T-helper 1 cell treated with Interleukin-12 subunit alpha and Interleukin-12 subunit beta and Interleukin-4 antibody, amounts not matched to agents 30 ng/mL and 1 ng/mL, for 36 hours (primary cell): ENCODE measurements around the gene C8G. TPM values are rescaled to one million over a fixed set of nuclear protein-coding genes. Genes with fewer than 3 reads are reported as not detected.

Source experiments
- intact Hi-C: fragments of 100-400 bp; cut with micrococcal nuclease; formaldehyde crosslinking; loops from one replicate; pipeline ENCODE4 v1.15.1; 2024
- total RNA-seq: library from RNA; stranded (reverse); gene quantifications from 2 replicates; pipeline ENCODE4 v1.2.3, GENCODE V29; 2022

The C8G gene
- total RNA-seq, 1 donor from 2014 or later, result 4.2 TPM

GRCh38 chr9:136980669-136981478 is 35.8 kb downstream of the C8G start:
- intact Hi-C loops, result no loop called here

GRCh38 chr9:136981588-136982231 is 36.7 kb downstream of the C8G start:
- intact Hi-C loops, result no loop called here

DNA sequence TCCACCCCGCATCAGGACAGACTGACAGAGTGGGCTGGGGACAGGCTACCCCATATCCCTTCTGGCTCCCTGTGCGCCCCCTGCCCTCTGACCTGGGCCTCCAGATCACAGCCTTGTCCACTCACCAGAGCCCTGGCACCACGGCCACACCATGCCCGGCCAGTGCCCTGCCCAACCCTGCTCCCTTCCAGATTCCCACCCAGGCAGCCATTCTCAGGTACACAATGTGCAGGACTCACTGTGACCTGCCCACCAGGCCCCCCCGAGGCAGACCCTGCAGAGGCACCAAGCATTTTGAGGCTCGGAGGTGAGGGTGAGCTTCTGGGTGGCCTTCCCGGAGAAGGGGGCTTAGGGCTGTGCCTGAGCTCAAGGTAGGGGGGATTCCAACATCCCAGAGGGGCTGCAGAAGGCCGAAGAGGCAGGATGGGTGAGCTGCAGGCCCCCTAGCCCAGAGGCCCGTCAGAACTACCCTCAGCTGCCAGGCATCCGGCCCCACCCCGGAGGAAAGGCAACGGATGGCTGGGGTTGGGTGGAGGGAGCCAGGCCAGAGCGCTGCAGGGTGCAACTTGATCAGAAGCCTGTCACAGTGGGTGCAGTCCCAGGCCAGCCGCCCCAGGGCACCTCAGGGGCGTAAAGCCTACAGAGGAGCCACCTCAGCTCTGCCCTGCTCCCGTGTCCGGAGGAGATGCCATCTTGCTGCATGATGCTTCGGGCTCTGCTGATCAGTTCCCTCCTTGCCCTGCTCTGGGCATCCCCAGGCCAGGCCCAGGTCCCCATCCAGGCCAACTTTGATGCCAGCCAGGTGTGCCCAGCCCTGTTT is 37.4 kb downstream of the C8G start, which contains the start of gene LCNL1:
TSS of gene LCNL1 (plus strand) at position 762 of the 820 bp plus-strand sequence. CDS start 594 bp downstream, outside the sequence.
- intact Hi-C loops, result no loop called here

- intact Hi-C loops, result no loop called here
Observed at GRCh38 chr9:136983167-136983566, 38.1 kb downstream of the C8G start.

- intact Hi-C loops, result no loop called here
Observed at GRCh38 chr9:136983656-136984314, 38.7 kb downstream of the C8G start.

- intact Hi-C loops, result no loop called here
Observed at GRCh38 chr9:136984464-136985026, 39.5 kb downstream of the C8G start.

DNA sequence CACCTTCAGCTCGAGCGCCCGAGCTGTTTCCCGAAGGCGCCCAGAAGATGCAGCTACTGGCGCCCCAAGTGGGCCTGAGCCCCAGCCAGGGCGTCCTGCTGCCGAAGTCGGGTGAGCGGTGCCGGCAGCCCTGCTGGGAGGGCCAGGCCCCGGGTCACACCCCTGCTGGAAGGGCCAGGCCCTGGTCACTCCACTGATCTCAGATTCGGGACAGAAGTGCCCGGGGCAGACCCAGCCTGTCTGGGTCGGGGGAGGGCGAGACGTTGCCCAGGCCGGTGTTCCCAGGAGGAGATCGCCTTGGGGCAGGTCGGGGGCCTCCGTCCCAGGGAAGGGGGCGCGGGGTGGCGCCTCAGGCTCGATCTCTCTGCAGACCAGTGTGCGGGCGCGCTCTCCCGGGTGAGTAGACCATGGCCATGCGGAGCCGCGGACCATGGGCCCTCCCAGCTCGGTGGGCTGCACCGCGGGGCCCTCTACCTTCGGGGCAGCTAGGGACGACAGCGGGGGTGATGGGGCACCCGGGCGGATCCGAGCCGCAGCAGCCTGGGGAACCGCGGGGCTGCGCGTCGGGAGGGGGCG is 40.1 kb downstream of the C8G start:
- intact Hi-C loops, result no loop called here

DNA sequence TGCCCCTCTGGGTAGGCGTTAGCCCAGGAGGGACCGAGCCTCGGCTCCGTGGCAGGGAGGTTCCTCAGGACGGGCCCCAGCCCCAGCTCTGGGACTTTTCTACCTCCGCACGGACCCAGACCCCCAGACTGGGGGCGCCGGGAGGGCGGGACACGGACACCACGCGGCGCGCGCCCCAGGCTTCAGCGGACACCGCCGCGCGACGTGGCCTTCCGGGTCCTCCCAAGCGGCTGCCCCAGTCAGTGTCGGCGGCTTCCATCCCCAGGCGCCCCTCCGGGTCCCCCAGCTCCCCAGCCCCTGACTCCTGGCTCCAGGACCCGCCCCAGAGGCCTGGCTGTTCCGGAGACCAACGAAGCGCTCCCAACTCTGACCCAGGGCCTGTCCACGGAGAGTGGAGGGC is 40.8 kb downstream of the C8G start:
- intact Hi-C loops, result no loop called here

DNA sequence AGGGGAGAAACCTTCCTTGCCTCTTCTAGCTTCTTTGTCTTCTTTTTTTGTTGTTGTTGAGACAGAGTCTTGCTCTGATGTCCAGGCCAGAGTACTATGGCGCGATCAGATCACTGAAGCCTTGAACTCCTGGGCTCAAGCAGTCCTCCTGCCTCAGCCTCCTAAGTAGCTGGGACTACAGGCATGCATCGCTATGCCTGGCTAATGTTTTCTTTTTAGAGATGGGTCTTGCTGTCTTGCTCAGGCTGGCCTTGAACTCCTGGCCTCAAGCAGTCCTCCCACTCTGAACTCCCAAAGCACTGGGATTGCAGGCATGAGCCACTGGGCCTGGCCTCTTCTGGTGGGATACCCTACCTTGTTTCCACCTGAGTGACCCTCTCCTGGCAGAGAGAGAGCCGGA is 43.8 kb downstream of the C8G start:
- intact Hi-C loops, result no loop called here

- intact Hi-C loops, result loop anchor here (5.0 kb wide), 5 partner anchors 88 to 617 kb away; partner anchors contain the start of genes ARRDC1, MAN1B1 and TUBB4B
Observed at GRCh38 chr9:136990242-136990911, 45.3 kb downstream of the C8G start.

DNA sequence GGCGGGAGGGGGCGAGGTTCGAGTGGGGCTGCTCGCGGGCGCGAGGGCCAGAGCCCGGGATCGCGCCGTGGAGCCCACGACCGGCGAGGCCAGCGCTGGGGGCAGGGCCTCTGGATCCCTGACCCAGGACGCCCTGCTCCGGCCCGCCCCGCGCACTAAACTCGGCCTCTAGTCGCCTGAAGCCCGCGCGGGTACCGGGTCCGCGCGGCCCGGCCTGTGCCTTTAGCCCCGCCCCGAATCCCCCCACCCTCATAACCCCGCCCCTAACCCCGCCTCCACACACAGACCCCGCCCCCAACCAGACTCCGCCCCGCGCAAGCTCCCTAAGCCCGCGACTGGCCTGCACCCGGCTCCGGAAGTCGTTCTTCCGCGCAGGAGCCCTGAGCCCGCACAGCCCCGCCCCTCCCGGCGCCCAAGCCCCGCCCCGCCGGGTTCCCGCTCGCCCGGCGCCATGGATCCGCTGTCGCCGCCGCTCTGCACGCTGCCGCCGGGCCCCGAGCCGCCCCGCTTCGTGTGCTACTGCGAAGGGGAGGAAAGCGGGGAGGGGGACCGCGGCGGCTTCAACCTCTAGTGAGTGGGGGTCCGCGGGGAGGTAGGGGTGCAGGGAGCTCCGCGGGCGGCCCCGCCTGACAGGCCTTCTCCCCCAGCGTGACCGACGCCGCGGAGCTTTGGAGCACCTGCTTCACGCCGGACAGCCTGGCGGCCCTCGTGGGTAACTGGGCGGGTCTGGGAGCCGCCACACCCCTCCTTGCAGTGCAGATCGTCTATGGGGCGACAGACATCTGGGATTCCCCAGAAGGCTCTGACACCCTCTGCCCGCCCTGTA is 47.2 kb downstream of the C8G start, which contains the start of gene PAXX:
TSS of gene PAXX (plus strand) at position 430 of the 826 bp plus-strand sequence. CDS start at position 452, 22 bp downstream.
- intact Hi-C loops, result loop anchor here (1.0 to 5.0 kb wide), 15 partner anchors 8 to 615 kb away; partner anchors contain the start of genes ARRDC1, FBXW5, MAN1B1 and PHPT1

DNA sequence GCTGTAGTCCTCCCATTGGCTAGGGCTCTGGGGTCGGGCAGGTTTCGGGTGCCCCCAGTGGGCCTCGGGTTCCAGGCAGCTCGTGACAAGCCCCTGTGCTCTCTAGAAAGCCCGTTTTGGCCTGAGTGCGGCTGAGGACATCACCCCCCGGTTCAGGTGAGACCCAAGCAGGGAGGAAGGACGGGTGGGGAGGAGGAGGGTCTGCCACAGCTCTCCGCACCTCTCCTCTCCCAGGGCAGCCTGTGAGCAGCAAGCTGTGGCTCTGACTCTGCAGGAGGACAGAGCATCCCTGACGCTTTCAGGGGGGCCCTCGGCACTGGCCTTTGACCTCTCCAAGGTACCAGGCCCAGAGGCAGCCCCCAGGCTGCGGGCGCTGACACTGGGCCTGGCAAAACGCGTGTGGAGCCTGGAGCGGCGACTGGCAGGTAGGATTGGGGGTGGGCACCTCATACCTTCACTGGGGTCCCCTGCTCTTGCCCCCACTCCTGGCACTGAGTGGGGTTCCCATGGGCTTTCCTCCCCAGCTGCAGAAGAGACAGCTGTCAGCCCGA is 47.9 kb downstream of the C8G start:
- intact Hi-C loops, result loop anchor here (1.0 to 5.0 kb wide), 14 partner anchors 7 to 614 kb away; partner anchors contain the start of genes ARRDC1, FBXW5, MAN1B1 and PHPT1

- intact Hi-C loops, result loop anchor here (5.0 kb wide), 5 partner anchors 92 to 613 kb away; partner anchors contain the start of genes ARRDC1, MAN1B1 and TUBB4B
Observed at GRCh38 chr9:136994180-136994887, 49.3 kb downstream of the C8G start.

- intact Hi-C loops, result loop anchor here (5.0 kb wide), 5 partner anchors 92 to 612 kb away; partner anchors contain the start of genes ARRDC1, MAN1B1 and TUBB4B
Observed at GRCh38 chr9:136994888-136995230, 49.8 kb downstream of the C8G start.

GRCh38 chr9:136995362-136995761 is 50.3 kb downstream of the C8G start:
- intact Hi-C loops, result no loop called here

DNA sequence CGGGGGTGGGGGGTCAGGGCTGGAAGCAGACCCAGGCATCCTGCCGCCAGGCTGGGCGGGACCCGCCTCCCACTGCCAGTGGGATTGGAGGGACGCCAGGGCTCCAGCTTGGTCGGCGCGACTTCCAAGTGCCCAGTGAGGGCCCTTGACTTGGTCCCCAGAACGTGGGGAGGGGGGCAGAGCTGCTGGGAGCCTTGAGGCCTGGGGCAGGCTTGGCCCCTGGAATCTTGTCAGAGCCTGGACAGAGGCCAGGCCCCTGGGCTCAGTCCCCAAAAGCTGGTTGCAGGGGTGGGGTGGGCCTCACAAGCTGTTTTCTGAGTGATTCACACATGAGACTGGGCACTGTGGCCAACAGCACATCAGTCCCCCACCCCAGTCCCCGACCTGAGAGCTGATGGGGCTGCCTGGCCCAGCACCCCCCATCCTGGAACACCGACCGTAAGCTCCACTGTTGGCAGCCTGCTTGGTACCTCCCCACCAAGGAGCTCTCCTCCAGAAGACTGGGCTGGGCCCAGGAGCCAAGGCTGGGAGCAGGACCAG is 50.8 kb downstream of the C8G start:
- intact Hi-C loops, result no loop called here
